HL-60 (cell line): Measurements from ENCODE around the gene BRME1.

Source experiments
- GABPA ChIP-seq: IDR thresholded peaks from 2 replicates; pipeline ENCODE4 v1.6.1; 2012; ENCODE audit warnings: low read depth
- POLR2AphosphoS5 ChIP-seq: IDR thresholded peaks from 2 replicates; pipeline ENCODE4 v1.6.1; 2012; ENCODE audit warnings: low read depth
- TF ChIP-seq, protein P1 (sequence below): IDR thresholded peaks from one replicate; pipeline ENCODE4 v1.5.1; 2011; ENCODE audit warnings: low read length, control low read depth, inconsistent platforms; ENCODE audit not compliant: insufficient read depth
- TF ChIP-seq, protein P2 (sequence below): IDR thresholded peaks from 2 replicates; pipeline ENCODE4 v1.6.1; 2012; ENCODE audit warnings: low read depth; ENCODE audit not compliant: insufficient replicate concordance

- TF ChIP-seq, protein P1, sequence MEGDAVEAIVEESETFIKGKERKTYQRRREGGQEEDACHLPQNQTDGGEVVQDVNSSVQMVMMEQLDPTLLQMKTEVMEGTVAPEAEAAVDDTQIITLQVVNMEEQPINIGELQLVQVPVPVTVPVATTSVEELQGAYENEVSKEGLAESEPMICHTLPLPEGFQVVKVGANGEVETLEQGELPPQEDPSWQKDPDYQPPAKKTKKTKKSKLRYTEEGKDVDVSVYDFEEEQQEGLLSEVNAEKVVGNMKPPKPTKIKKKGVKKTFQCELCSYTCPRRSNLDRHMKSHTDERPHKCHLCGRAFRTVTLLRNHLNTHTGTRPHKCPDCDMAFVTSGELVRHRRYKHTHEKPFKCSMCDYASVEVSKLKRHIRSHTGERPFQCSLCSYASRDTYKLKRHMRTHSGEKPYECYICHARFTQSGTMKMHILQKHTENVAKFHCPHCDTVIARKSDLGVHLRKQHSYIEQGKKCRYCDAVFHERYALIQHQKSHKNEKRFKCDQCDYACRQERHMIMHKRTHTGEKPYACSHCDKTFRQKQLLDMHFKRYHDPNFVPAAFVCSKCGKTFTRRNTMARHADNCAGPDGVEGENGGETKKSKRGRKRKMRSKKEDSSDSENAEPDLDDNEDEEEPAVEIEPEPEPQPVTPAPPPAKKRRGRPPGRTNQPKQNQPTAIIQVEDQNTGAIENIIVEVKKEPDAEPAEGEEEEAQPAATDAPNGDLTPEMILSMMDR, result peak; percentile 86
- TF ChIP-seq POLR2AphosphoS5, result no peak
- TF ChIP-seq, protein P2, sequence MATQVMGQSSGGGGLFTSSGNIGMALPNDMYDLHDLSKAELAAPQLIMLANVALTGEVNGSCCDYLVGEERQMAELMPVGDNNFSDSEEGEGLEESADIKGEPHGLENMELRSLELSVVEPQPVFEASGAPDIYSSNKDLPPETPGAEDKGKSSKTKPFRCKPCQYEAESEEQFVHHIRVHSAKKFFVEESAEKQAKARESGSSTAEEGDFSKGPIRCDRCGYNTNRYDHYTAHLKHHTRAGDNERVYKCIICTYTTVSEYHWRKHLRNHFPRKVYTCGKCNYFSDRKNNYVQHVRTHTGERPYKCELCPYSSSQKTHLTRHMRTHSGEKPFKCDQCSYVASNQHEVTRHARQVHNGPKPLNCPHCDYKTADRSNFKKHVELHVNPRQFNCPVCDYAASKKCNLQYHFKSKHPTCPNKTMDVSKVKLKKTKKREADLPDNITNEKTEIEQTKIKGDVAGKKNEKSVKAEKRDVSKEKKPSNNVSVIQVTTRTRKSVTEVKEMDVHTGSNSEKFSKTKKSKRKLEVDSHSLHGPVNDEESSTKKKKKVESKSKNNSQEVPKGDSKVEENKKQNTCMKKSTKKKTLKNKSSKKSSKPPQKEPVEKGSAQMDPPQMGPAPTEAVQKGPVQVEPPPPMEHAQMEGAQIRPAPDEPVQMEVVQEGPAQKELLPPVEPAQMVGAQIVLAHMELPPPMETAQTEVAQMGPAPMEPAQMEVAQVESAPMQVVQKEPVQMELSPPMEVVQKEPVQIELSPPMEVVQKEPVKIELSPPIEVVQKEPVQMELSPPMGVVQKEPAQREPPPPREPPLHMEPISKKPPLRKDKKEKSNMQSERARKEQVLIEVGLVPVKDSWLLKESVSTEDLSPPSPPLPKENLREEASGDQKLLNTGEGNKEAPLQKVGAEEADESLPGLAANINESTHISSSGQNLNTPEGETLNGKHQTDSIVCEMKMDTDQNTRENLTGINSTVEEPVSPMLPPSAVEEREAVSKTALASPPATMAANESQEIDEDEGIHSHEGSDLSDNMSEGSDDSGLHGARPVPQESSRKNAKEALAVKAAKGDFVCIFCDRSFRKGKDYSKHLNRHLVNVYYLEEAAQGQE, result no peak
- TF ChIP-seq GABPA, result no peak
These were observed 25.6 kb downstream of the BRME1 start for GRCh38 chr19:13880059-13881043.
